ENCODE measurements around the gene USP15. TPM values are rescaled to one million over a fixed set of nuclear protein-coding genes. Genes with fewer than 3 reads are reported as not detected.

USP15 gene
- total RNA-seq, 4 donors from 2014 or later, result 26.4 to 72.0 (median 63.8) TPM

DNA sequence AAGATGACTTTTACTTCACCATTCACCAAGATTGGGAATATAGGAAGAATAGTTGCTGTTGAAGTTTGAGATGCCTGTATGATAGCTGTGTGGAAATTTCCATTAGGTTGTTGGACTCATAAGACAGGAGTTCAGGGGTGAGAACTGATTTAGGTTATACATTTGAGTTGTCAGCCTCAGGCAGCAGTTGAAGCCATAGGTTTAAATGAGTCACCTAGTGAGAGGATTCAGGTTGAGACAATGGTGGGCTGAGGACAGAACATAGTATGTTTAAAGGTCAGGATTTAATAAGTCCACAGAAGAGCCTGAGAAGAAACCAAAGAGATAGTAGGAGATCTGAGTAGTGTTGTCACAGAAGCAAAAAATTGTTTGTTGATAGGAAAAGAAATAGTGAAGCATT is 142.8 kb downstream of the USP15 start:
- Histone ChIP-seq H3K36me3 (peaks cover 0 to 90% (median under 1%) of the 10 kb centered on the region in 3 donors), H3K27ac (no peak overlapping the region), H3K4me3 (no peak overlapping the region), H3K27me3 (no peaks in the 10 kb centered on the region), H3K9me3 (no peaks in the 10 kb centered on the region), H3K4me1 (no peaks in the 10 kb centered on the region)
- DNase-seq, result no peak
- intact Hi-C loops (cut with DNase I), result no loop called here
- no peak for TF ChIP-seq POLR2A (IDR thresholded peaks at IDR 0.05)
- TF ChIP-seq, protein P1, sequence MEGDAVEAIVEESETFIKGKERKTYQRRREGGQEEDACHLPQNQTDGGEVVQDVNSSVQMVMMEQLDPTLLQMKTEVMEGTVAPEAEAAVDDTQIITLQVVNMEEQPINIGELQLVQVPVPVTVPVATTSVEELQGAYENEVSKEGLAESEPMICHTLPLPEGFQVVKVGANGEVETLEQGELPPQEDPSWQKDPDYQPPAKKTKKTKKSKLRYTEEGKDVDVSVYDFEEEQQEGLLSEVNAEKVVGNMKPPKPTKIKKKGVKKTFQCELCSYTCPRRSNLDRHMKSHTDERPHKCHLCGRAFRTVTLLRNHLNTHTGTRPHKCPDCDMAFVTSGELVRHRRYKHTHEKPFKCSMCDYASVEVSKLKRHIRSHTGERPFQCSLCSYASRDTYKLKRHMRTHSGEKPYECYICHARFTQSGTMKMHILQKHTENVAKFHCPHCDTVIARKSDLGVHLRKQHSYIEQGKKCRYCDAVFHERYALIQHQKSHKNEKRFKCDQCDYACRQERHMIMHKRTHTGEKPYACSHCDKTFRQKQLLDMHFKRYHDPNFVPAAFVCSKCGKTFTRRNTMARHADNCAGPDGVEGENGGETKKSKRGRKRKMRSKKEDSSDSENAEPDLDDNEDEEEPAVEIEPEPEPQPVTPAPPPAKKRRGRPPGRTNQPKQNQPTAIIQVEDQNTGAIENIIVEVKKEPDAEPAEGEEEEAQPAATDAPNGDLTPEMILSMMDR (IDR thresholded peaks at IDR 0.05), result no peak

DNA sequence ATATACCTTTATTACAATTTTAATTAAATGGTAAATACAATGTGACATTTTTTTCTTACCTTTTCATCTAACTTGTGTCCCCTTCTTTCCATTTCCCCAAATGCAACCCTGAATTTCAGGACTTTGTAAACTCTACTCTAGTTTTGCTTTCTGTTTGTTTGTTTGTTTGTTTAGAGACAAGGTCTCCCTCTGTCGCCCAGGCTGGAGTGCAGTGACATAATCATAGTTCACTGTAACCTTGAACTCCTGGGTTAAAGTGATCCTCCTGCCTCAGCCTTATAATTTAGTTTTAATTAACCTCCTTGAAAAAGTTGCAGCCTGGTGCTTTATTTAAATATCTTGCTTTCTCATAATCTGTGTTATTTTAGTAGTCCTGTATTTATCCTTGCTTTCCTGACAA is 147.4 kb downstream of the USP15 start:
- Histone ChIP-seq H3K4me3 (no peak overlapping the region), H3K27ac (no peak overlapping the region), H3K36me3 (peaks cover 0 to 47% (median 0%) of the 10 kb centered on the region in 3 donors), H3K4me1 (no peaks in the 10 kb centered on the region), H3K9me3 (no peaks in the 10 kb centered on the region), H3K27me3 (no peaks in the 10 kb centered on the region)
- TF ChIP-seq, protein P1 (IDR thresholded peaks at IDR 0.05), result no peak
- no peak for TF ChIP-seq POLR2A (IDR thresholded peaks at IDR 0.05)
- DNase-seq, result no peak
- WGBS, 2 donors, result 93 to 94% methylated on average over 1 of the region's 1 CpG
- intact Hi-C loops (cut with DNase I), result no loop called here

DNA sequence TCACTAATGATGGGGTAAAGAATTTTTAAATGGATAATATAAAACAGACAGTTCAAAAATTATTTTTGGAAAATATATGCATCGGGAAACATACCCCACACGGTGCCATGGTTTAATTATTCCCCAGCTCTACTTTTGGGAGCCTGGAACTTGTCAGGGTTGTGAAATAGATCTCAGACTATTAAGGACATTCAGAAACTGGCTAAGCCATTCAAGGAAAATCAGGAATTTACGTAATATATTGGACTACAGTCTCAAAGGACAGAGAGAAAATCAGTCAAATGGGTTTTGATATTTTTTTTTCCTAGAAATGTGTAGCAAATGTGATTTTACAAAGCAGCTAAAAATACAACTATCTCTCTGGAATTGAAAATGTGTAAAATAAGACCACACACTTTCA is 148.9 kb downstream of the USP15 start:
- no peak for TF ChIP-seq POLR2A (IDR thresholded peaks at IDR 0.05)
- TF ChIP-seq, protein P1 (IDR thresholded peaks at IDR 0.05), result no peak
- H3K9me3 ChIP-seq, result no peaks in the 10 kb centered on the region

DNA sequence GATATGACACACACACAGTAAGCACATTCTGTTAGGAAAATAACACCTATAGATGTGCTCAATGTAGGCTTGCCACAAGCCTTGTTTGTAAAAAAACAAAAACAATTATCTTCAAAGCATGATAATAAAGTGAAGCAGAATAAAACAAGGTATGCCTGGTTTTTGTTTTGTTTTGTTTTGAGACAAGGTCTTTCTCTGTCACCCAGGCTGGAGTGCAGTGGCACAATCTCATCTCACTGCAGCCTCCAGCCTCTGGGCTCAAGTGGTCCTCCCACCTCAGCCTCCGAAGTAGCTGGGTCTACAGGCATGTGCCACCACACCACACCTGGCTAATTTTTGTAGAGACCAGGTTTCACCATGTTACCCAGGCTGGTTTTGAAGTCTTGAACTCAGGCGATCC is 154.0 kb downstream of the USP15 start:
- no peak overlapping the region for H3K4me3 ChIP-seq
- DNase-seq, result no peak
- H3K27ac ChIP-seq, result no peak overlapping the region
- H3K4me1 ChIP-seq, result no peaks in the 10 kb centered on the region
- H3K36me3 ChIP-seq, result no peaks in the 10 kb centered on the region
- H3K9me3 ChIP-seq, result no peaks in the 10 kb centered on the region
- TF ChIP-seq POLR2A (IDR thresholded peaks at IDR 0.05), result no peak
- TF ChIP-seq, protein P1 (IDR thresholded peaks at IDR 0.05), result no peak
- intact Hi-C loops (cut with DNase I), result no loop called here
- 88 to 100% methylated on average over 2 of the region's 2 CpGs for WGBS, 2 donors
- no peaks in the 10 kb centered on the region for H3K27me3 ChIP-seq

More for the DNA sequence above, 148.9 kb downstream of the USP15 start:
- DNase-seq, result no peak
- intact Hi-C loops (cut with DNase I), result no loop called here
- Histone ChIP-seq H3K27ac (no peak overlapping the region), H3K36me3 (peaks cover 0 to 32% (median 0%) of the 10 kb centered on the region in 3 donors), H3K4me1 (no peaks in the 10 kb centered on the region), H3K27me3 (no peaks in the 10 kb centered on the region), H3K4me3 (no peak overlapping the region)
- 93 to 97% methylated on average over 3 of the region's 3 CpGs for WGBS, 2 donors

DNA sequence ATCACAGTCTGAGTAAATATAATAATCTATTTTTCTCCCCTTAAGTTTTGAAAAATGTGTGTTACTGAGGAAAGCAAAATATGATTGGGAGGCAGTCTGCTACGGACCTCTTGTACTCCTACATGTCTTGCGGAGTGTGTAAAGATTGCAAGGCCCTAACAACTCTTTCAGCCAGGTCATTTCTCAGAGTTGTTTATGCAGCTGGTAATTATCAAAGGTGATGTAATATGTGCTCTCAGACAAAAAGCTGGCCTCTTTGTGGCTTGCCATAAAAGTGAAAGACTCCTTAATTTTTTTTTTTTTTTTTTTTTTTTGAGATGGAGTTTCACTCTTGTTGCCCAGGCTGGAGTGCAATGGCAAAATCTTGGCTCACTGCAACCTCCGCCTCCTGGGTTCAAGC is 165.9 kb downstream of the USP15 start:
- 87 to 92% methylated on average over 3 of the region's 3 CpGs for WGBS, 2 donors
- peaks cover 0 to 15% (median 0%) of the 10 kb centered on the region in 3 donors for H3K9me3 ChIP-seq
- no peak overlapping the region for H3K4me3 ChIP-seq
- TF ChIP-seq POLR2A (IDR thresholded peaks at IDR 0.05), result no peak
- TF ChIP-seq, protein P1 (IDR thresholded peaks at IDR 0.05), result no peak
- intact Hi-C loops (cut with DNase I), result no loop called here
- no peak overlapping the region for H3K27ac ChIP-seq
- no peaks in the 10 kb centered on the region for H3K36me3 ChIP-seq
- peaks cover 0 to 18% (median 0%) of the 10 kb centered on the region in 4 donors for H3K27me3 ChIP-seq
- H3K4me1 ChIP-seq, result no peaks in the 10 kb centered on the region
- DNase-seq, result no peak
